ENCODE results near the gene STMND1. TPM values are rescaled to one million over a fixed set of nuclear protein-coding genes. Genes with fewer than 3 reads are reported as not detected.

STMND1 gene
- total RNA-seq, 3 donors from 2014 or later (not counting 1 experiment from before 2014, with no cell fraction given) = not detected

GRCh38 chr6:17099401-17100059, 2.3 kb upstream of the STMND1 start:
- peaks cover 10% of the 10 kb centered on the region for H3K27me3 ChIP-seq (ENCODE audit: control insufficient read depth, insufficient read depth, low read length)
- H3K4me3 ChIP-seq (ENCODE audit: low read length) = no peak overlapping the region
- H3K36me3 Mint-ChIP-seq = no peaks in the 10 kb centered on the region
- ATAC-seq (no peak), DNase-seq (no peak)
- H3K36me3 ChIP-seq (ENCODE audit: control insufficient read depth, insufficient read depth, low read length) = no peaks in the 10 kb centered on the region
- no peak overlapping the region for H3K27ac Mint-ChIP-seq
- intact Hi-C loops (cut with micrococcal nuclease) = no loop called here
- no peaks in the 10 kb centered on the region for H3K9me3 ChIP-seq (ENCODE audit: control insufficient read depth, insufficient read depth, low read length)
- no peak for TF ChIP-seq CTCF (IDR thresholded peaks at IDR 0.05)
- H3K27ac ChIP-seq (ENCODE audit: low read length) = no peak overlapping the region
- H3K4me1 Mint-ChIP-seq = peaks cover 0 to 7% of the 10 kb centered on the region in 2 donors
- H3K4me1 ChIP-seq (ENCODE audit: control insufficient read depth, insufficient read depth, low read length) = peaks cover 2% of the 10 kb centered on the region
- WGBS (ENCODE audit: insufficient coverage) = 76% methylated on average over 3 of the region's 5 CpGs
- H3K4me3 Mint-ChIP-seq = no peak overlapping the region
- H3K27me3 Mint-ChIP-seq (ENCODE audit: low read depth in 2 of 2) = peaks cover 26 to 35% of the 10 kb centered on the region in 2 donors
- H3K9me3 Mint-ChIP-seq = no peaks in the 10 kb centered on the region

DNA sequence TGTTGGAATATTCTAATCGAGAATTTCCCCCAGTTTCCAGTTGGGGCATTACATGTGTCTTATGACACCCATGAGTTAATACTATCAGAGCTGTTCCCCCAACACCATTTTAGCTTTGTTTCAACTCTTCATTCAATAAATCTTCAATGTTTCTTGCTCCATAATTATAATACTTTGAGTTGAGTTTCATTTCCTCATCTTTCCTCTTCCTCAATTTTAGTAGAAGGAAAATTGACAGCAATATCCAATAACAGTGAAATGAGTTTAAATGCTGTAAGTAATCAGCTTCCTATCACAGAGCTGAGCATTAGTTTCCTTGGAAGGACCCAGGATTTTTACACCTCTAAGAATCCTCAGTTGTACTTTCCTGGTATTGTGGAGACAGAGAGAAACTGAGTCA, 1.0 kb upstream of the STMND1 start:
- whole genome bisulfite sequencing (ENCODE audit: insufficient coverage) = 100% methylated on average over 1 of the region's 1 CpG
- no peaks in the 10 kb centered on the region for H3K9me3 Mint-ChIP-seq
- no peak for TF ChIP-seq CTCF (IDR thresholded peaks at IDR 0.05)
- H3K4me3 Mint-ChIP-seq = no peak overlapping the region
- Histone ChIP-seq H3K9me3 (ENCODE audit: control insufficient read depth, insufficient read depth, low read length) (no peaks in the 10 kb centered on the region), H3K4me3 (ENCODE audit: low read length) (no peak overlapping the region), H3K36me3 (ENCODE audit: control insufficient read depth, insufficient read depth, low read length) (no peaks in the 10 kb centered on the region), H3K27me3 (ENCODE audit: control insufficient read depth, insufficient read depth, low read length) (peaks cover 10% of the 10 kb centered on the region), H3K4me1 (ENCODE audit: control insufficient read depth, insufficient read depth, low read length) (peaks cover 2% of the 10 kb centered on the region), H3K27ac (ENCODE audit: low read length) (no peak overlapping the region)
- intact Hi-C loops (cut with micrococcal nuclease) = no loop called here
- no peaks in the 10 kb centered on the region for H3K36me3 Mint-ChIP-seq
- H3K27me3 Mint-ChIP-seq (ENCODE audit: low read depth in 2 of 2) = peaks cover 32 to 36% of the 10 kb centered on the region in 2 donors
- H3K4me1 Mint-ChIP-seq = peaks cover 0 to 7% of the 10 kb centered on the region in 2 donors
- H3K27ac Mint-ChIP-seq = no peak overlapping the region
- ATAC-seq (no peak), DNase-seq (no peak)

GRCh38 chr6:17102258-17102870, 514 bp downstream of the STMND1 start:
- Histone ChIP-seq H3K27ac (ENCODE audit: low read length) (no peak overlapping the region), H3K27me3 (ENCODE audit: control insufficient read depth, insufficient read depth, low read length) (peaks cover 10% of the 10 kb centered on the region), H3K4me3 (ENCODE audit: low read length) (no peak overlapping the region), H3K4me1 (ENCODE audit: control insufficient read depth, insufficient read depth, low read length) (peaks cover 2% of the 10 kb centered on the region), H3K9me3 (ENCODE audit: control insufficient read depth, insufficient read depth, low read length) (no peaks in the 10 kb centered on the region), H3K36me3 (ENCODE audit: control insufficient read depth, insufficient read depth, low read length) (no peaks in the 10 kb centered on the region)
- H3K4me1 Mint-ChIP-seq = peaks cover 0 to 7% of the 10 kb centered on the region in 2 donors
- H3K4me3 Mint-ChIP-seq = no peak overlapping the region
- intact Hi-C loops (cut with micrococcal nuclease) = no loop called here
- TF ChIP-seq CTCF (IDR thresholded peaks at IDR 0.05) = no peak
- H3K9me3 Mint-ChIP-seq = no peaks in the 10 kb centered on the region
- DNase-seq (no peak), ATAC-seq (no peak)
- H3K27me3 Mint-ChIP-seq (ENCODE audit: low read depth in 2 of 2) = peaks cover 41 to 43% of the 10 kb centered on the region in 2 donors
- H3K27ac Mint-ChIP-seq = no peak overlapping the region
- no peaks in the 10 kb centered on the region for H3K36me3 Mint-ChIP-seq
- 44% methylated on average over 20 of the region's 23 CpGs for WGBS (ENCODE audit: insufficient coverage)
